GM12865 (cell line): Measurements from ENCODE around the gene ETV6.
A peak's percentile ranks its signal among the peaks of the same experiment; 100 is the strongest.

Experiments used
- DNase-seq: peaks from one replicate; pipeline ENCODE4 v3.0.0; 2010; ENCODE audit warnings: low read depth
- H3K4me3 ChIP-seq: 2 replicates; pipeline ENCODE4 v1.5.1; 2011; ENCODE audit warnings: mild to moderate bottlenecking, low read depth, low read length, control low read depth
- CTCF ChIP-seq: IDR thresholded peaks from 2 replicates; pipeline ENCODE4 v1.5.1; 2011; ENCODE audit warnings: low read length, control low read depth, low read depth, inconsistent platforms; ENCODE audit not compliant: insufficient read depth; ENCODE audit errors: missing control alignments

Gene ETV6

GRCh38 chr12:11895421-11896078, 246.1 kb downstream of the ETV6 start:
- no peak for TF ChIP-seq CTCF
- DNase-seq: no peak

GRCh38 chr12:11896417-11896929, 247.0 kb downstream of the ETV6 start:
- H3K4me3 ChIP-seq: no peak overlapping the region
- DNase-seq: no peak

More at GRCh38 chr12:11895421-11896078, 246.1 kb downstream of the ETV6 start:
- H3K4me3 ChIP-seq: no peak overlapping the region

GRCh38 chr12:11897923-11898322, 248.4 kb downstream of the ETV6 start:
- DNase-seq: no peak
- TF ChIP-seq CTCF: no peak
- H3K4me3 ChIP-seq: no peak overlapping the region

More at GRCh38 chr12:11896417-11896929, 247.0 kb downstream of the ETV6 start:
- TF ChIP-seq CTCF: no peak

- no peak for TF ChIP-seq CTCF
- peak overlapping the region; percentile 36 for H3K4me3 ChIP-seq
- DNase-seq: peak; percentile 41
Measured at GRCh38 chr12:11901701-11902524, 252.4 kb downstream of the ETV6 start.

GRCh38 chr12:11902525-11902875, 253.0 kb downstream of the ETV6 start:
- no peak for DNase-seq
- TF ChIP-seq CTCF: no peak
- peak overlapping the region; percentile 36 for H3K4me3 ChIP-seq

- no peak for DNase-seq
- no peak overlapping the region for H3K4me3 ChIP-seq
- no peak for TF ChIP-seq CTCF
Measured at GRCh38 chr12:11904124-11904523, 254.7 kb downstream of the ETV6 start.
